ENCODE data around the gene MTPN.

Gene MTPN

GRCh38 chr7:135932131-135932530 lies 45.0 kb downstream of the MTPN start:
- no peak overlapping the region for H3K4me3 ChIP-seq (replicated peaks; ENCODE audit: low read depth, low read length)
- no peak for TF ChIP-seq CTCF (IDR thresholded peaks at IDR 0.05; ENCODE audit: low read length, missing control alignments)
- no peak for DNase-seq (ENCODE audit: low read depth)

- peak; percentile 62 for DNase-seq (ENCODE audit: low read depth)
- no peak overlapping the region for H3K4me3 ChIP-seq (replicated peaks; ENCODE audit: low read depth, low read length)
- TF ChIP-seq CTCF (IDR thresholded peaks at IDR 0.05; ENCODE audit: low read length, missing control alignments): no peak
These were observed 46.3 kb downstream of the MTPN start for GRCh38 chr7:135930565-135931461.

GRCh38 chr7:135929722-135930141 lies 47.4 kb downstream of the MTPN start:
- DNase-seq (ENCODE audit: low read depth): no peak
- H3K4me3 ChIP-seq (replicated peaks; ENCODE audit: low read depth, low read length): no peak overlapping the region
- TF ChIP-seq CTCF (IDR thresholded peaks at IDR 0.05; ENCODE audit: low read length, missing control alignments): no peak

- TF ChIP-seq CTCF (IDR thresholded peaks at IDR 0.05; ENCODE audit: low read length, missing control alignments): no peak
- peak; percentile 30 for DNase-seq (ENCODE audit: low read depth)
- no peak overlapping the region for H3K4me3 ChIP-seq (replicated peaks; ENCODE audit: low read depth, low read length)
These were observed 47.9 kb downstream of the MTPN start for GRCh38 chr7:135929249-135929648.

- no peak for DNase-seq (ENCODE audit: low read depth)
- H3K4me3 ChIP-seq (replicated peaks; ENCODE audit: low read depth, low read length): no peak overlapping the region
- TF ChIP-seq CTCF (IDR thresholded peaks at IDR 0.05; ENCODE audit: low read length, missing control alignments): no peak
These were observed 49.0 kb downstream of the MTPN start for GRCh38 chr7:135928136-135928535.

GRCh38 chr7:135925210-135925609 lies 51.9 kb downstream of the MTPN start:
- no peak overlapping the region for H3K4me3 ChIP-seq (replicated peaks; ENCODE audit: low read depth, low read length)
- peak; percentile 45 for DNase-seq (ENCODE audit: low read depth)
- no peak for TF ChIP-seq CTCF (IDR thresholded peaks at IDR 0.05; ENCODE audit: low read length, missing control alignments)

- H3K4me3 ChIP-seq (replicated peaks; ENCODE audit: low read depth, low read length): no peak overlapping the region
- TF ChIP-seq CTCF (IDR thresholded peaks at IDR 0.05; ENCODE audit: low read length, missing control alignments): no peak
- no peak for DNase-seq (ENCODE audit: low read depth)
These were observed 52.9 kb downstream of the MTPN start for GRCh38 chr7:135924302-135924701.
